Neuronal stem cell (in vitro differentiated cells): Measurements from ENCODE around the gene SMURF2. TPM values are rescaled to one million over a fixed set of nuclear protein-coding genes. Genes with fewer than 3 reads are reported as not detected.

ENCODE experiments used
- DNase-seq: peaks from one replicate; pipeline ENCODE4 v3.0.0-alpha.2; 2013; ENCODE audit warnings: low spot score
- H2AFZ ChIP-seq: one replicate; pipeline ENCODE4 v1.6.1; 2013; ENCODE audit warnings: mild to moderate bottlenecking, low read length, inconsistent platforms
- H2AK5ac ChIP-seq: 2 replicates; pipeline ENCODE4 v1.6.1; 2013; ENCODE audit warnings: low read depth, mild to moderate bottlenecking, inconsistent platforms, low read length, moderate library complexity, mixed read lengths
- H2BK120ac ChIP-seq: 2 replicates; pipeline ENCODE4 v1.6.1; 2013; ENCODE audit warnings: low read depth, mild to moderate bottlenecking, inconsistent platforms, low read length, moderate library complexity, mixed read lengths
- H2BK12ac ChIP-seq: one replicate; pipeline ENCODE4 v1.6.1; 2013; ENCODE audit warnings: low read length, inconsistent platforms
- H2BK15ac ChIP-seq: 2 replicates; pipeline ENCODE4 v1.6.1; 2013; ENCODE audit warnings: mild to moderate bottlenecking, low read length, inconsistent platforms, mixed read lengths
- H2BK5ac ChIP-seq: one replicate; pipeline ENCODE4 v1.6.1; 2013; ENCODE audit warnings: inconsistent platforms, mild to moderate bottlenecking, low read length, moderate library complexity
- H3K14ac ChIP-seq: one replicate; pipeline ENCODE4 v1.6.1; 2013; ENCODE audit warnings: low read length, inconsistent platforms
- H3K18ac ChIP-seq: 2 replicates; pipeline ENCODE4 v1.6.1; 2013; ENCODE audit warnings: low read length, inconsistent platforms
- H3K23ac ChIP-seq: 2 replicates; pipeline ENCODE4 v1.6.1; 2013; ENCODE audit warnings: low read depth, mild to moderate bottlenecking, mixed read lengths, low read length, inconsistent platforms; ENCODE audit not compliant: poor library complexity
- H3K27ac ChIP-seq: replicated peaks from 3 replicates; pipeline ENCODE4 v1.5.1; 2013; ENCODE audit warnings: low read length, inconsistent platforms
- H3K27me3 ChIP-seq, 3 experiments: 2 replicates each; pipeline ENCODE4 v1.6.1; 2013; ENCODE audit warnings: low read length in 3 of 3, mild to moderate bottlenecking in 2 of 3, inconsistent platforms in 1 of 3, low read depth in 1 of 3, mixed read lengths in 1 of 3, moderate library complexity in 1 of 3; ENCODE audit not compliant: control insufficient read depth in 3 of 3, insufficient read depth in 3 of 3
- H3K36me3 ChIP-seq, 2 donors: replicated peaks in 1 of 2; 2 replicates each; pipeline ENCODE4 v1.6.1; 2013; ENCODE audit warnings: low read length in 2 of 2; ENCODE audit not compliant: control insufficient read depth in 2 of 2, insufficient read depth in 2 of 2
- H3K4ac ChIP-seq: 2 replicates; pipeline ENCODE4 v1.6.1; 2013; ENCODE audit warnings: inconsistent platforms, mild to moderate bottlenecking, low read length, moderate library complexity
- H3K4me1 ChIP-seq, 2 donors: 1 replicate in 1 of 2; 2 replicates in 1 of 2; pipeline ENCODE4 v1.6.1; 2013; ENCODE audit warnings: low read length in 2 of 2, low read depth in 1 of 2; ENCODE audit not compliant: control insufficient read depth in 2 of 2, insufficient read depth in 1 of 2
- H3K4me2 ChIP-seq: one replicate; pipeline ENCODE4 v1.6.1; 2013; ENCODE audit warnings: mild to moderate bottlenecking, low read length, inconsistent platforms; ENCODE audit not compliant: insufficient read depth, poor library complexity, severe bottlenecking
- H3K4me3 ChIP-seq, 2 donors: 2 replicates each; pipeline ENCODE4 v1.5.1; 2013; ENCODE audit warnings: low read length in 2 of 2, mild to moderate bottlenecking in 2 of 2, inconsistent platforms in 1 of 2, moderate library complexity in 1 of 2
- H3K79me1 ChIP-seq: one replicate; pipeline ENCODE4 v1.6.1; 2013; ENCODE audit warnings: low read depth, mild to moderate bottlenecking, inconsistent platforms, low read length, moderate library complexity
- H3K9ac ChIP-seq: one replicate; pipeline ENCODE4 v1.6.1; 2013; ENCODE audit warnings: mild to moderate bottlenecking, low read depth, low read length, inconsistent platforms; ENCODE audit not compliant: poor library complexity
- H3K9me3 ChIP-seq, 2 donors: replicated peaks in 1 of 2; 2 replicates each; pipeline versions ENCODE3 to v1.6.1; 2013; ENCODE audit warnings: low read length in 2 of 2, mild to moderate bottlenecking in 2 of 2, inconsistent platforms in 1 of 2, low read depth in 1 of 2, mixed read lengths in 1 of 2, moderate library complexity in 1 of 2; ENCODE audit not compliant: control insufficient read depth in 2 of 2, insufficient read depth in 1 of 2
- H4K8ac ChIP-seq: one replicate; pipeline ENCODE4 v1.6.1; 2013; ENCODE audit warnings: low read depth, mild to moderate bottlenecking, inconsistent platforms, low read length, moderate library complexity
- H4K91ac ChIP-seq: one replicate; pipeline ENCODE4 v1.6.1; 2013; ENCODE audit warnings: low read length, low read depth, mild to moderate bottlenecking, inconsistent platforms; ENCODE audit not compliant: poor library complexity
- WGBS, 2 donors: extraction: QIAGEN DNeasy Blood & Tissue Kit; methylation state at CpG; one replicate each; pipeline ENCODE4 v1.1.7; 2013; ENCODE audit warnings: missing lambda C conversion rate in 2 of 2, mixed read lengths in 1 of 2; ENCODE audit not compliant: insufficient read length in 2 of 2, insufficient replicate concordance in 1 of 2; ENCODE audit errors: extremely low coverage in 2 of 2; 5-methylcytosine and 5-hydroxymethylcytosine counted together
- small RNA-seq: library from polyadenylated mRNA; stranded (forward); fragments of <200 nt; extraction: miRNeasy Mini kit (QIAGEN cat#:217004); gene quantifications from one replicate; pipeline ENCODE3, GENCODE V24; 2013; ENCODE audit not compliant: insufficient read depth

The SMURF2 gene

GRCh38 chr17:64496348-64496785 lies 165.7 kb downstream of the SMURF2 start:
- no peak for DNase-seq
- H3K27ac ChIP-seq, result peak overlapping the region; percentile 71

More at GRCh38 chr17:64496348-64496785, 165.7 kb downstream of the SMURF2 start:
- H2AK5ac ChIP-seq, result no peak overlapping the region
- peaks cover 2 to 8% of the 10 kb centered on the region in 2 donors for H3K4me1 ChIP-seq
- H3K9ac ChIP-seq, result peak overlapping the region; percentile 91
- no peaks in the 10 kb centered on the region for H3K27me3 ChIP-seq
- H2BK12ac ChIP-seq, result no peak overlapping the region
- H3K4me3 ChIP-seq, result peak overlapping the region; percentile 70 to 91
- H4K91ac ChIP-seq, result no peak overlapping the region
- WGBS, 2 donors, result no CpG with 5 or more reads among the region's 20 CpGs
- H2BK120ac ChIP-seq, result no peak overlapping the region
- H3K14ac ChIP-seq, result no peak overlapping the region
- H2AFZ ChIP-seq, result peak overlapping the region; percentile 86
- peaks cover 26 to 68% of the 10 kb centered on the region in 2 donors for H3K36me3 ChIP-seq
- peak overlapping the region; percentile 12 for H3K23ac ChIP-seq
- H3K4me2 ChIP-seq, result peak overlapping the region; percentile 78
- H2BK15ac ChIP-seq, result no peak overlapping the region
- peak overlapping the region; percentile 80 for H3K18ac ChIP-seq
- H4K8ac ChIP-seq, result no peak overlapping the region
- H2BK5ac ChIP-seq, result peak overlapping the region; percentile 14
- no peak overlapping the region for H3K4ac ChIP-seq
- no peaks in the 10 kb centered on the region for H3K9me3 ChIP-seq
- peaks cover 3% of the 10 kb centered on the region for H3K79me1 ChIP-seq

Small RNA genes within 50 kb of the gene (small RNA-seq; reads per million reads assigned to genes)
- gene AC009994.1, result not detected
